Type B pancreatic cell (in vitro differentiated cells): Measurements from ENCODE around the gene CFD. TPM values are rescaled to one million over a fixed set of nuclear protein-coding genes. Genes with fewer than 3 reads are reported as not detected.

ENCODE experiments used
- DNase-seq: peaks from one replicate; pipeline ENCODE4 v3.0.0; 2021; ENCODE audit warnings: mixed read lengths; ENCODE audit not compliant: unreplicated experiment; ENCODE audit errors: extremely low spot score
- H3K27ac Mint-ChIP-seq: 2 replicates; pipeline ENCODE4 v1.8.0; 2021; ENCODE audit warnings: mild to moderate bottlenecking, mixed read lengths
- H3K27me3 Mint-ChIP-seq: 2 replicates; pipeline ENCODE4 v1.8.0; 2021; ENCODE audit warnings: mixed read lengths
- H3K36me3 Mint-ChIP-seq: 2 replicates; pipeline ENCODE4 v1.8.0; 2021; ENCODE audit warnings: mixed read lengths
- H3K4me1 Mint-ChIP-seq: one replicate; pipeline ENCODE4 v1.8.0; 2021; ENCODE audit warnings: mixed read lengths; ENCODE audit not compliant: unreplicated experiment
- H3K4me3 Mint-ChIP-seq: 2 replicates; pipeline ENCODE4 v1.8.0; 2021; ENCODE audit warnings: mild to moderate bottlenecking, mixed read lengths
- H3K9me3 Mint-ChIP-seq: 2 replicates; pipeline ENCODE4 v1.8.0; 2021; ENCODE audit warnings: mixed read lengths
- total RNA-seq: library from RNA; stranded (reverse); gene quantifications from 2 replicates; pipeline ENCODE4 v1.2.1, GENCODE V29; 2021; ENCODE audit warnings: low replicate concordance
- TF ChIP-seq, protein P1 (sequence below): fragments of 200-600 bp; sonication (generic); conservative IDR thresholded peaks from 2 replicates; pipeline ENCODE4 v1.5.0; 2021; ENCODE audit warnings: antibody characterized with exemption, mild to moderate bottlenecking

CFD gene
- total RNA-seq, 1 donor from 2014 or later = 5.5 TPM

DNA sequence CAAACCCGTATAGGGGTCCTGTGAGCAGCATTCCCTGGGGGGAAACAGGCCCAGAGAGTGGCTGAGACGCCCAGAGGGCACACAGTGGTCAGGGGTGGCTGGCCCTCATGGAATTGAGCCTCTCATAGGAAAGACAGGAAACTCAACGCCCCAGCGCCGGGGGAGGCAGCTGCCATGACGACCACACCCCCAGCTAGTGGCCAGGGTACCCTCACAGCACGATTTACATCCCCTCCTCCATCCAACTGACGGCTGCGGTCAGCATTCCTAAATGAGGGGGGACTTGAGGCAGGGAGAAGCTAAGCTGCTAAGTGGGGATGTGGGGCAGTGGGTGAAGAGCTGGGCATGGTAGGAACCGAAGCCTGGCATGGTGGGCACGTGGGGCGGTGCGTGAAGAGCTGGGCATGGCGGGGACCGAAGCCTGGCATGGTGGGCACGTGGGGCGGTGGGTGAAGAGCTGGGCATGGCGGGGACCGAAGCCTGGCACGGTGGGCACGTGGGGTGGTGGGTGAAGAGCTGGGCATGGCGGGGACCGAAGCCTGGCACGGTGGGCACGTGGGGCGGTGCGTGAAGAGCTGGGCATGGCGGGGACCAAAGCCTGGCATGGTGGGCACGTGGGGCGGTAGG is 23.5 kb downstream of the CFD start:
- peaks cover 5% of the 10 kb centered on the region for H3K36me3 Mint-ChIP-seq
- H3K4me3 Mint-ChIP-seq = no peak overlapping the region
- no peak for DNase-seq
- H3K4me1 Mint-ChIP-seq = no peaks in the 10 kb centered on the region
- H3K9me3 Mint-ChIP-seq = no peaks in the 10 kb centered on the region
- TF ChIP-seq, protein P1, sequence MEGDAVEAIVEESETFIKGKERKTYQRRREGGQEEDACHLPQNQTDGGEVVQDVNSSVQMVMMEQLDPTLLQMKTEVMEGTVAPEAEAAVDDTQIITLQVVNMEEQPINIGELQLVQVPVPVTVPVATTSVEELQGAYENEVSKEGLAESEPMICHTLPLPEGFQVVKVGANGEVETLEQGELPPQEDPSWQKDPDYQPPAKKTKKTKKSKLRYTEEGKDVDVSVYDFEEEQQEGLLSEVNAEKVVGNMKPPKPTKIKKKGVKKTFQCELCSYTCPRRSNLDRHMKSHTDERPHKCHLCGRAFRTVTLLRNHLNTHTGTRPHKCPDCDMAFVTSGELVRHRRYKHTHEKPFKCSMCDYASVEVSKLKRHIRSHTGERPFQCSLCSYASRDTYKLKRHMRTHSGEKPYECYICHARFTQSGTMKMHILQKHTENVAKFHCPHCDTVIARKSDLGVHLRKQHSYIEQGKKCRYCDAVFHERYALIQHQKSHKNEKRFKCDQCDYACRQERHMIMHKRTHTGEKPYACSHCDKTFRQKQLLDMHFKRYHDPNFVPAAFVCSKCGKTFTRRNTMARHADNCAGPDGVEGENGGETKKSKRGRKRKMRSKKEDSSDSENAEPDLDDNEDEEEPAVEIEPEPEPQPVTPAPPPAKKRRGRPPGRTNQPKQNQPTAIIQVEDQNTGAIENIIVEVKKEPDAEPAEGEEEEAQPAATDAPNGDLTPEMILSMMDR = no peak
- no peaks in the 10 kb centered on the region for H3K27me3 Mint-ChIP-seq
- no peak overlapping the region for H3K27ac Mint-ChIP-seq

DNA sequence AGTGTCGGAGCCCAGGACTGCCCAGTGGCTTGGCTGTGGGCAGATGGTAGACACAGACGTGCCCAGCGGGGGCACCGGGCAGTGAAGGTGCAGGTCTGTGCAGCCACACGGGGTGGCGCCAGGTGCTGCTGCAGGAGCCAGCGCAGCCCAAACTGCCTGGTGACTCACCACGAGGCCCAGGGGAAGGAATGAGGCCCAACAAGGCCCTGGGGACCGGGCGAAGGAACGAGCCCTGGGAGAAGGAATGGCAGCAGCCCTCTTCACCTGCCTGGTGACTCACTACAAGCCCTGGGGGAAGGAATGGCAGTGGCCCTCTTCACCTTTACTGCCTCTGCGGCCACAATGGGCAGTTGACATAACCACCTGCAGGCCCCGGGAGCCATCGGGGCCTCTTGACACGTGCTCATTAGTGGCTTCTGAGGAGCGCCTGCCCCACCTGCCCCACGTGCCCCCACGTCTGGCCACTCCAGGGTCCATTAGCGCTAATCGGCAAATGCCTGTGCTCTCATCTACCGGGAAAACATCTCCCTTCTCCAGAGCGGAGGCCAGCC is 24.3 kb downstream of the CFD start:
- Mint-ChIP-seq H3K4me1 (no peaks in the 10 kb centered on the region), H3K27ac (no peak overlapping the region), H3K27me3 (no peaks in the 10 kb centered on the region), H3K4me3 (no peak overlapping the region), H3K36me3 (peaks cover 5% of the 10 kb centered on the region), H3K9me3 (no peaks in the 10 kb centered on the region)
- no peak for DNase-seq
- TF ChIP-seq, protein P1 = no peak

DNA sequence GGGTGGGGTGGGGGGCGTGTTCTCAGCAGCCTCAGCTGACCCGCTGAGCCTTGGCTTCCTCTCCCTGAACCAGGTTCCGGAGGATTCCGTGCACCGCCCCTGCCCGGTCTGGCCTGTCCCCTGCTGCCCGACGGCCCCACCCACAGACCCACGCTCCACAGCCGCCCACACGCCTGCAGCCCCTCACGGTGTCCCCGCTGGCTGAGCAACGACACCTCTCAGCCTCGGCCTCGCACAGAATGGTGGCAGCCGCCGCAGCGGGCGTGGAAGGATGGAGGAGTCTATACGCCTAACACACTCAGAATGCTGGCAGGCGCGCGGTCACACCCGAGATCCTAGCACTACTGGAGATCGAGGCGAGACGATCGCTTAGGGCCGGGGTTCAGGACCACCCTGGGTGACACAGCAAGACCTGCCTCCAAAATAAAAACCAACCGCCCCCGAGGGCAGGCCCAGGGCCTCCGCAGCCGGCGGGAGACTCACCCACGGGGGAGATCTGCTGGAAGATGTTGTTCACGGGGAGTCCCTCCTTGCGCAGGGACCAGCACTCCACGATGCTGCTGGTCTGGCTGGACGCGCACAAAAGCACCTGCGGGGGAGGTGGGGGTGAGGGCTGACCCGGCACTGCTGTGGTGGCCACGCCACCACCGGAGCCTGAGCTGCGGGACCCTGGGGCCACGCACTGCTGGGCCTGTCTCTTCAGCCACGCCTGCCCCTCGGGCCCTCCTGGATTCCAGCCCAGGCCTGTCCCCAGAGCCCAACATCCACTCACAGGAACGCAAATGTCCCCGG is 25.2 kb downstream of the CFD start:
- H3K27ac Mint-ChIP-seq = no peak overlapping the region

DNA sequence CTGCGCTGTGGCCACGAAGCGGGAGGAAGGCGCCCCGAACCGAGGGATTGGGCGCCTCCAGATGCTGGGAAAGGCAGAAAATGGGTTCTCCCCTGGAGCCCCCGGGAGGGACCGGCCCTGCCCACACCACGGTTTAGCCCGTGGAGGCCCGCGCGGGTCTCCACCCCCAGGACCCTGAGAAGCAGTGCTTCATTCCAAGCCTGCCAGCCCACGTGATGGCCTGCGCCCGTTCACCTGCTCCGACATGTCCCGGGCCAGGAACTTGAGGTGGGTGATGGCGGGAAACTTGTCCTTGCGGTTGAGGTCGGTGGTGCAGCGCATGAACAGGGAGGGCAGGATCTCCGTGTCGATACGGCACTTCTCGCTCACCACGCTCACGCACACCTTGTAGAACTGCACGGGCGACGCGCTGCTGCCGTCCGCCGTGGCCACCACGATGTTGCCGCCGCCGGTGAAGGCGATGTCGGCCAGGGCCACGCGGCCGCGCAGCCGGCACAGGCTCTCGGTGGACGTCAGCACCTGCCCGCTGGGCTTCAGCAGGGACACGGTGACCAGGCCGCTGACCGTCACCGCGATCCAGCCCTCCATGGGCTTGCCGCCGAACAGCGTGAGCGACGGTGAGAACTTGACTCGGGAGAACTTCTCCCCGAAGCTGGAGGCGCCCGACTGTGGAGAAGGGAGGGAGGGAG is 26.2 kb downstream of the CFD start:
- Mint-ChIP-seq H3K36me3 (peaks cover 5% of the 10 kb centered on the region), H3K4me1 (no peaks in the 10 kb centered on the region), H3K27ac (no peak overlapping the region), H3K9me3 (no peaks in the 10 kb centered on the region), H3K27me3 (no peaks in the 10 kb centered on the region), H3K4me3 (no peak overlapping the region)
- TF ChIP-seq, protein P1 = no peak
- DNase-seq = no peak

More for the DNA sequence above, 25.2 kb downstream of the CFD start:
- Mint-ChIP-seq H3K9me3 (no peaks in the 10 kb centered on the region), H3K36me3 (peaks cover 5% of the 10 kb centered on the region), H3K4me1 (no peaks in the 10 kb centered on the region), H3K4me3 (no peak overlapping the region), H3K27me3 (no peaks in the 10 kb centered on the region)
- TF ChIP-seq, protein P1 = no peak
- no peak for DNase-seq

DNA sequence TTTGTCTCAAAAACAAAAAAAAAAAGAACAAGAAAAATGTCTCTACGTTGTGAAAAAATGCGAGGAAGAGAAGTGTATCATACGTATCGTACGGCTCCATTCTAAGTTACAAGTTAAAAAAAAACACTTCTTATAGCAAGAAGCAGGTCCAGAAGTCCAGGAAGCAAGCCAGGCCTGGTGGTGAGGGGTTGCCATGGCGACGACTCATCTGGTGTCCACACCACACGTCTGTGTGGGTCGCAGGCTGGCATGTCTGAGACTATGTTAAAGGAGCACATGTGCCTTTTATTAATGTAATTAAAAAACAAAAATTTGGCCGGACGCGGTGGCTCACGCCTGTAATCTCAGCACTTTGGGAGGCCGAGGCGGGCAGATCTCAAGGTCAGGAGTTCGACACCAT is 27.6 kb downstream of the CFD start:
- H3K4me1 Mint-ChIP-seq = no peaks in the 10 kb centered on the region
- H3K27me3 Mint-ChIP-seq = no peaks in the 10 kb centered on the region
- H3K9me3 Mint-ChIP-seq = no peaks in the 10 kb centered on the region
- no peak overlapping the region for H3K27ac Mint-ChIP-seq
- TF ChIP-seq, protein P1 = no peak
- DNase-seq = no peak
- no peaks in the 10 kb centered on the region for H3K36me3 Mint-ChIP-seq
- no peak overlapping the region for H3K4me3 Mint-ChIP-seq
